ENCODE measurements around the gene FFAR4. TPM values are rescaled to one million over a fixed set of nuclear protein-coding genes. Genes with fewer than 3 reads are reported as not detected.

Gene FFAR4
- total RNA-seq, 1 donor from 2014 or later, result not detected

- Mint-ChIP-seq H3K4me1 (no peaks in the 10 kb centered on the region), H3K9me3 (no peaks in the 10 kb centered on the region), H3K27ac (no peak overlapping the region), H3K27me3 (peaks cover 21% of the 10 kb centered on the region), H3K4me3 (no peak overlapping the region), H3K36me3 (ENCODE audit: low read depth) (no peaks in the 10 kb centered on the region)
- DNase-seq, result no peak
- intact Hi-C loops (cut with micrococcal nuclease), result no loop called here
Measured at GRCh38 chr10:93622942-93623341, 56.5 kb downstream of the FFAR4 start.

- H3K36me3 Mint-ChIP-seq (ENCODE audit: low read depth), result no peaks in the 10 kb centered on the region
- no peaks in the 10 kb centered on the region for H3K4me1 Mint-ChIP-seq
- H3K27ac Mint-ChIP-seq, result no peak overlapping the region
- no peaks in the 10 kb centered on the region for H3K9me3 Mint-ChIP-seq
- H3K27me3 Mint-ChIP-seq, result peaks cover 13% of the 10 kb centered on the region
- intact Hi-C loops (cut with micrococcal nuclease), result no loop called here
- no peak overlapping the region for H3K4me3 Mint-ChIP-seq
- no peak for DNase-seq
Measured at GRCh38 chr10:93628858-93629257, 62.4 kb downstream of the FFAR4 start.

- H3K27ac Mint-ChIP-seq, result no peak overlapping the region
Measured at GRCh38 chr10:93629647-93630305, 63.3 kb downstream of the FFAR4 start.

GRCh38 chr10:93630625-93631557 is 64.4 kb downstream of the FFAR4 start:
- DNase-seq, result no peak
- peaks cover 7% of the 10 kb centered on the region for H3K27me3 Mint-ChIP-seq
- no peak overlapping the region for H3K27ac Mint-ChIP-seq
- intact Hi-C loops (cut with micrococcal nuclease), result no loop called here
- no peaks in the 10 kb centered on the region for H3K9me3 Mint-ChIP-seq
- no peaks in the 10 kb centered on the region for H3K4me1 Mint-ChIP-seq
- no peaks in the 10 kb centered on the region for H3K36me3 Mint-ChIP-seq (ENCODE audit: low read depth)
- no peak overlapping the region for H3K4me3 Mint-ChIP-seq

More at GRCh38 chr10:93629647-93630305, 63.3 kb downstream of the FFAR4 start:
- H3K27me3 Mint-ChIP-seq, result peaks cover 11% of the 10 kb centered on the region
- no peaks in the 10 kb centered on the region for H3K36me3 Mint-ChIP-seq (ENCODE audit: low read depth)
- H3K4me1 Mint-ChIP-seq, result no peaks in the 10 kb centered on the region
- H3K4me3 Mint-ChIP-seq, result no peak overlapping the region
- no peak for DNase-seq
- no peaks in the 10 kb centered on the region for H3K9me3 Mint-ChIP-seq
- intact Hi-C loops (cut with micrococcal nuclease), result no loop called here

Other genes with a start within 250 kb of the FFAR4 start
- gene MYOF, start 84.3 kb upstream of the FFAR4 start, total RNA-seq, result 23.8 and 25.4 TPM in 2 replicates
- 58.5 and 59.3 TPM in 2 replicates for gene CEP55, start 70.1 kb upstream of the FFAR4 start, total RNA-seq
- gene RBP4, start 34.6 kb downstream of the FFAR4 start, total RNA-seq, result not detected in 2 replicates
- not detected in 2 replicates for gene PDE6C, start 45.9 kb downstream of the FFAR4 start, total RNA-seq
- gene FRA10AC1, start 135.9 kb downstream of the FFAR4 start, total RNA-seq, result 22.5 and 22.8 TPM in 2 replicates
- not detected in 2 replicates for gene LGI1, start 191.3 kb downstream of the FFAR4 start, total RNA-seq